ENCODE measurements around the gene NME4. TPM values are rescaled to one million over a fixed set of nuclear protein-coding genes. Genes with fewer than 3 reads are reported as not detected.

NME4 gene
- total and polyA plus RNA-seq, 2 donors from 2014 or later: 56.6 to 100 TPM

- FAIRE-seq (no peak), DNase-seq (peak in 3 of 5 donors; percentile 39 to 67 (median 65))
- H3K9me3 ChIP-seq (ENCODE audit: control insufficient read depth in 2 of 3, insufficient read depth in 1 of 3, low read length in 3 of 3): no peaks in the 10 kb centered on the region
- intact Hi-C loops (cut with DNase I): no loop called here
- H3K36me3 ChIP-seq (ENCODE audit: control insufficient read depth in 2 of 3, insufficient read depth in 3 of 3, low read length in 3 of 3): peaks cover 0 to 9% (median 6%) of the 10 kb centered on the region in 3 donors
- H3K27ac ChIP-seq (ENCODE audit: low read depth in 2 of 2, low read length in 2 of 2): no peak overlapping the region
- H3K4me1 ChIP-seq (ENCODE audit: control insufficient read depth in 2 of 3, insufficient read depth in 2 of 3, low read depth in 1 of 3, low read length in 3 of 3): peaks cover 0 to 8% (median 0%) of the 10 kb centered on the region in 3 donors
- TF ChIP-seq, protein P1, sequence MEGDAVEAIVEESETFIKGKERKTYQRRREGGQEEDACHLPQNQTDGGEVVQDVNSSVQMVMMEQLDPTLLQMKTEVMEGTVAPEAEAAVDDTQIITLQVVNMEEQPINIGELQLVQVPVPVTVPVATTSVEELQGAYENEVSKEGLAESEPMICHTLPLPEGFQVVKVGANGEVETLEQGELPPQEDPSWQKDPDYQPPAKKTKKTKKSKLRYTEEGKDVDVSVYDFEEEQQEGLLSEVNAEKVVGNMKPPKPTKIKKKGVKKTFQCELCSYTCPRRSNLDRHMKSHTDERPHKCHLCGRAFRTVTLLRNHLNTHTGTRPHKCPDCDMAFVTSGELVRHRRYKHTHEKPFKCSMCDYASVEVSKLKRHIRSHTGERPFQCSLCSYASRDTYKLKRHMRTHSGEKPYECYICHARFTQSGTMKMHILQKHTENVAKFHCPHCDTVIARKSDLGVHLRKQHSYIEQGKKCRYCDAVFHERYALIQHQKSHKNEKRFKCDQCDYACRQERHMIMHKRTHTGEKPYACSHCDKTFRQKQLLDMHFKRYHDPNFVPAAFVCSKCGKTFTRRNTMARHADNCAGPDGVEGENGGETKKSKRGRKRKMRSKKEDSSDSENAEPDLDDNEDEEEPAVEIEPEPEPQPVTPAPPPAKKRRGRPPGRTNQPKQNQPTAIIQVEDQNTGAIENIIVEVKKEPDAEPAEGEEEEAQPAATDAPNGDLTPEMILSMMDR (IDR thresholded peaks at IDR 0.05; ENCODE audit: borderline replicate concordance, extremely low read depth, insufficient read depth): no peak
- H3K4me3 ChIP-seq (ENCODE audit: low read length in 3 of 3): no peak overlapping the region
- H3K9ac ChIP-seq (ENCODE audit: low read length in 3 of 3): no peak overlapping the region
- no peaks in the 10 kb centered on the region for H3K27me3 ChIP-seq (ENCODE audit: control insufficient read depth, insufficient read depth, low read length)
Measured at GRCh38 chr16:349211-349610, 47.8 kb upstream of the NME4 start.

GRCh38 chr16:350203-350602, 46.8 kb upstream of the NME4 start:
- Histone ChIP-seq H3K9me3 (ENCODE audit: control insufficient read depth in 2 of 3, insufficient read depth in 1 of 3, low read length in 3 of 3) (no peaks in the 10 kb centered on the region), H3K9ac (ENCODE audit: low read length in 3 of 3) (no peak overlapping the region), H3K27me3 (ENCODE audit: control insufficient read depth, insufficient read depth, low read length) (no peaks in the 10 kb centered on the region), H3K36me3 (ENCODE audit: control insufficient read depth in 2 of 3, insufficient read depth in 3 of 3, low read length in 3 of 3) (peaks cover 0 to 9% (median 6%) of the 10 kb centered on the region in 3 donors), H3K4me1 (ENCODE audit: control insufficient read depth in 2 of 3, insufficient read depth in 2 of 3, low read depth in 1 of 3, low read length in 3 of 3) (peaks cover 0 to 6% (median 0%) of the 10 kb centered on the region in 3 donors), H3K27ac (ENCODE audit: low read depth in 2 of 2, low read length in 2 of 2) (no peak overlapping the region), H3K4me3 (ENCODE audit: low read length in 3 of 3) (no peak overlapping the region)
- TF ChIP-seq, protein P1 (IDR thresholded peaks at IDR 0.05; ENCODE audit: borderline replicate concordance, extremely low read depth, insufficient read depth): no peak
- DNase-seq: peak in 1 of 5 donors; percentile 13
- intact Hi-C loops (cut with DNase I): no loop called here
- no peak for FAIRE-seq

- TF ChIP-seq, protein P1 (IDR thresholded peaks at IDR 0.05; ENCODE audit: borderline replicate concordance, extremely low read depth, insufficient read depth): no peak
- H3K4me3 ChIP-seq (ENCODE audit: low read length in 3 of 3): peak overlapping the region; percentile 45 to 56 (median 51)
- DNase-seq (peak in 4 of 5 donors; percentile 39 to 91 (median 65)), FAIRE-seq (no peak)
- H3K9me3 ChIP-seq (ENCODE audit: control insufficient read depth in 2 of 3, insufficient read depth in 1 of 3, low read length in 3 of 3): no peaks in the 10 kb centered on the region
- no peaks in the 10 kb centered on the region for H3K27me3 ChIP-seq (ENCODE audit: control insufficient read depth, insufficient read depth, low read length)
- H3K9ac ChIP-seq (ENCODE audit: low read length in 3 of 3): peak overlapping the region in 1 of 3 donors; percentile 46
- intact Hi-C loops (cut with DNase I): no loop called here
- peaks cover 0 to 6% (median 0%) of the 10 kb centered on the region in 3 donors for H3K4me1 ChIP-seq (ENCODE audit: control insufficient read depth in 2 of 3, insufficient read depth in 2 of 3, low read depth in 1 of 3, low read length in 3 of 3)
- H3K36me3 ChIP-seq (ENCODE audit: control insufficient read depth in 2 of 3, insufficient read depth in 3 of 3, low read length in 3 of 3): peaks cover 0 to 6% (median 3%) of the 10 kb centered on the region in 3 donors
- H3K27ac ChIP-seq (ENCODE audit: low read depth in 2 of 2, low read length in 2 of 2): no peak overlapping the region
Measured at GRCh38 chr16:351804-352520, 45.0 kb upstream of the NME4 start.

All from kidney (tissue), 14 donors.